Activated CD8-positive, alpha-beta T cell treated with anti-CD3 and anti-CD28 coated beads, Interleukin-2, amount 10 ng/mL, durations not matched to agents 7 days and 5 days (primary cell): ENCODE measurements around the gene IGFN1. TPM values are rescaled to one million over a fixed set of nuclear protein-coding genes. Genes with fewer than 3 reads are reported as not detected.

Experiments
- ATAC-seq: fragments of 150-1000 bp; cut with Tn5 transposase; one replicate; pipeline ENCODE4 v1.10.0; 2021; ENCODE audit warnings: moderate library complexity
- CTCF ChIA-PET: fragments of 350-600 bp; sonication (Branson Sonifier 250); formaldehyde crosslinking; loops from one replicate; lab custom pipeline; 2021; ENCODE audit warnings: antibody characterized with exemption; lab: Charles Lee
- POLR2A ChIA-PET: fragments of 350-600 bp; sonication (Branson Sonifier 250); formaldehyde crosslinking; loops from one replicate; lab custom pipeline; 2021; ENCODE audit warnings: antibody characterized with exemption; lab: Charles Lee
- DNase-seq: peaks from one replicate; pipeline ENCODE4 v3.0.0-alpha.2; 2020
- H3K27ac Mint-ChIP-seq: one replicate; pipeline ENCODE4 v1.8.0; 2021; ENCODE audit warnings: mild to moderate bottlenecking, mixed read lengths
- H3K27me3 Mint-ChIP-seq: one replicate; pipeline ENCODE4 v1.8.0; 2021; ENCODE audit warnings: low read depth, mixed read lengths
- H3K36me3 Mint-ChIP-seq: one replicate; pipeline ENCODE4 v1.8.0; 2021; ENCODE audit warnings: low read depth, mixed read lengths
- H3K4me1 Mint-ChIP-seq: one replicate; pipeline ENCODE4 v1.8.0; 2021; ENCODE audit warnings: low read depth, mixed read lengths
- H3K4me3 Mint-ChIP-seq: one replicate; pipeline ENCODE4 v1.8.0; 2021; ENCODE audit warnings: mild to moderate bottlenecking, mixed read lengths
- H3K9me3 Mint-ChIP-seq: one replicate; pipeline ENCODE4 v1.8.0; 2022; ENCODE audit warnings: mixed read lengths; ENCODE audit not compliant: insufficient read depth
- total RNA-seq, 2 experiments: library from RNA; stranded (reverse); gene quantifications; one replicate each; pipeline ENCODE4 v1.2.3, GENCODE V29; 2021

Gene IGFN1
- total RNA-seq, 2 experiments from 2014 or later = not detected

DNA sequence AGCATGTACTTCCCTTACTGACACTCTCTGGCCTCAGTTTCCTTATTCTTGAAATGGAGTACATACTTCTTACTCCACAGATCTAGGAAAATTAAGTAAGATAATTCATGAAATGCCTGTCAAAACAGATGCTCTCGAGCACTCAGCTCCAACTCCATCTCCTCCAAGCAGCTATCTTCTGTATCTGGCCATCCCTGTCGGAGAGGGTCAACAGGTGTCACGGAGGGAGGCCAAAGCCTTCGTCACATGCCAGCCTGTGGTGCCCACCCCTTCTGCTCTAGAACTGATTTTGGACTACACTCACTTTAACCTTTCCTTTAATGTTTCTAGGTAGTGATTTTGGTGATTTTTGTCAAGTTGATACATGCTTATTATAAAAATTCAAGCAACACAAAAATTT lies 73.9 kb downstream of the IGFN1 start:
- ChIA-PET CTCF (interaction anchor here (1.2 to 1.3 kb wide), 2 partner anchors 10 to 121 kb away, joined by 4 read pairs; no protein-coding TSS in a partner anchor), POLR2A (no interaction called here)
- H3K27ac Mint-ChIP-seq = no peak overlapping the region
- H3K4me3 Mint-ChIP-seq = no peak overlapping the region
- no peaks in the 10 kb centered on the region for H3K9me3 Mint-ChIP-seq
- H3K36me3 Mint-ChIP-seq = no peaks in the 10 kb centered on the region
- DNase-seq = peak; percentile 7
- H3K4me1 Mint-ChIP-seq = peaks cover 2% of the 10 kb centered on the region
- ATAC-seq = no peak
- peaks cover 21% of the 10 kb centered on the region for H3K27me3 Mint-ChIP-seq

DNA sequence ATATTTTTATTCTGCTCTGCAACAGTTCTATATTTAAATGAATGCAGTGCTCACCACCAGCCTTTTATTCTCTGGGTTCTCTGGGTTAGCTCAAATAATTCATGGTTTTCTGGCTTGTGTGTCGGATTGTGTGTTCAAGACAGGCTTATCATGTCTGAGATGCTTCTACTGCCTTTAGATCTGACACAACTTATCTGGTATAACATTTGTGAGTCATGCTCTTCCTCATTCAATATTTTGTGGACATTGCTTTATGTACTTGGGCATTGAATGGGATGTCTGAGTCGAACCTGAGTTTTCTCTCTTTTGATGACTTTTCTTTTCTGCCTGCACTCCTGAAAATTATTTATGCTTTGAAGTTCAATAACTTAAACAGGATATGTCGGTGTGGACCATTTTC lies 75.1 kb downstream of the IGFN1 start:
- H3K4me3 Mint-ChIP-seq = no peak overlapping the region
- DNase-seq (no peak), ATAC-seq (no peak)
- H3K27me3 Mint-ChIP-seq = peaks cover 18% of the 10 kb centered on the region
- no peaks in the 10 kb centered on the region for H3K9me3 Mint-ChIP-seq
- H3K36me3 Mint-ChIP-seq = no peaks in the 10 kb centered on the region
- H3K27ac Mint-ChIP-seq = no peak overlapping the region
- H3K4me1 Mint-ChIP-seq = no peaks in the 10 kb centered on the region
- POLR2A ChIA-PET = no interaction called here
- CTCF ChIA-PET = interaction anchor here (0.7 to 1.3 kb wide), 2 partner anchors 11 to 12 kb away, joined by 3 to 4 read pairs; no protein-coding TSS in a partner anchor

DNA sequence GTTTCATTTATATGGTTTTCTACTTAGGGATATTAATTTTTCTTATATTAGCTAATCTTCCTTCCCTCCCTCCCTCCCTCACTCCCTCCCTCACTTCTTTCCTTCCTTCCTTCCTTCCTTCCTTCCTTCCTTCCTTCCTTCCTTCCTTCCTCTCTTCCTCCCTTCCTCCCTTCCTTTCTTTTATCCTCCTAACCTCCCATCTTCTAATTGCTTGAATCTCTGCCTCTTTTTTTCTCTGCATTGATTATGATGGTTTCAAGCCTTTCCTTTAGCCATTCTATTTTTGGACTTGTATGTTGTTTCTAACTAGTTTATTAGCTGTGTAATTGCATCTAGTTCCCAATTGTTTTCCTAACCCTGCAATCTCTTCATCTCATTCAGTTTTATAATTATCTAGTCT lies 75.7 kb downstream of the IGFN1 start:
- POLR2A ChIA-PET = no interaction called here
- CTCF ChIA-PET = interaction anchor here (0.6 to 0.7 kb wide), 3 partner anchors 11 to 42 kb away, joined by 3 to 5 read pairs (median 3); no protein-coding TSS in a partner anchor
- DNase-seq (no peak), ATAC-seq (no peak)
- peaks cover 18% of the 10 kb centered on the region for H3K27me3 Mint-ChIP-seq
- no peak overlapping the region for H3K4me3 Mint-ChIP-seq
- no peaks in the 10 kb centered on the region for H3K36me3 Mint-ChIP-seq
- no peak overlapping the region for H3K27ac Mint-ChIP-seq
- H3K9me3 Mint-ChIP-seq = no peaks in the 10 kb centered on the region
- no peaks in the 10 kb centered on the region for H3K4me1 Mint-ChIP-seq

DNA sequence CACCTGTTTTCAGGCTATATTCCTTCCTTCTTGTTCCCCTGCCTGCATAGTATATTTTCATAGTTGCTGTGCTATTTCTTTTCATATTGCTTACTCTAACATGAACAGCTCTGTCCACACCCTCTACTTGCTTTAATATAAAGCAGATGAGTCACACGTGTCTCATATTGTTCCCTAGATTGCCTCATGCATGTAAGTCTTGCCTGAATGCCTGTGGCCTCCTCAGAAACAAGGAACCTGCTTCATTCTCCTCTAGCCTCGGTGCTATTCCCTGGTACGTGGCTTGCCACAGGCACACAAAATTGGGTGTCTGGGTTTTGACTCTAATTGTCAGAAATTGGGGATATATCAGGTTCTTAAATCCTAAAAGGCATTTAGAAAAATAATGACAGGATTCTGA lies 76.2 kb downstream of the IGFN1 start:
- Mint-ChIP-seq H3K4me3 (no peak overlapping the region), H3K27ac (no peak overlapping the region), H3K27me3 (peaks cover 18% of the 10 kb centered on the region), H3K4me1 (no peaks in the 10 kb centered on the region), H3K9me3 (no peaks in the 10 kb centered on the region), H3K36me3 (no peaks in the 10 kb centered on the region)
- no peak for DNase-seq
- POLR2A ChIA-PET = no interaction called here
- no peak for ATAC-seq
- CTCF ChIA-PET = interaction anchor here (0.6 to 0.7 kb wide), 2 partner anchors 16 to 42 kb away, joined by 3 to 5 read pairs; no protein-coding TSS in a partner anchor

DNA sequence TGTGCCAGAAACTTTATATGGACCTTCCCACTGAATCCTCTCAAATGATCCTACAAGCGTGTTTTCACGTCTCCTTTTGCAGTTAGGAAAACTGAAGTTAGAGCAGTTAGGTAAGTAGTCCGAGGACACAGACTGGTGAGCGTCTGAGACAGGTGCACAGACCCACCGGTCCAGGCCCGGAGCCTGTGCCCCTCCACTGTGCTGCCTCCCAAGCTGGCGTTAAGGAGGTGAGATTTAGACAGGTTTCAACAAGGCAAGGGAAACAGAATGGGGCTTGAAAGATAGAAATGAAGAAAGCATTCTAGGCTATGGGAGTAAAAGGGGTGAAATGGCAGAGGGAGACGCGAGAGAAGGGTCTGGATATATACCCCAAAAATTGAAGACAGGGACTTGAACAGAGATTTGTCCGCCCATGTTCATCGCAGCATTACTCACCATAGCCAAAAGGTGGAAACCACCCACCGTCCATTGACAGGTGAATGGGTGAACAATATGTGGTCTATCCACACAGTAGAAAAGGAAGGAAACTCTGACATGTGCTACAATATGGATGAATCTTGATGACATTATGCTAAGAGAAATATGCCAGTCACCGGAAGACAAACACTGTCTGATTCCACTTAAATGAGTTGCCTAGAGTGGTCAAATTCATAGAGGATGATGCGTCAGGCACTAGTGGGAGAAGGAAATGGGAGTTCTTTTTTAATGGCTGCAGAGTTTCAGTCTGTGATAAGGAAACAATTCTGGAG lies 77.0 kb downstream of the IGFN1 start:
- Mint-ChIP-seq H3K9me3 (no peaks in the 10 kb centered on the region), H3K36me3 (no peaks in the 10 kb centered on the region), H3K27me3 (peaks cover 18% of the 10 kb centered on the region), H3K4me3 (no peak overlapping the region), H3K27ac (no peak overlapping the region), H3K4me1 (no peaks in the 10 kb centered on the region)
- POLR2A ChIA-PET = no interaction called here
- CTCF ChIA-PET = no interaction called here
- DNase-seq (no peak), ATAC-seq (no peak)

DNA sequence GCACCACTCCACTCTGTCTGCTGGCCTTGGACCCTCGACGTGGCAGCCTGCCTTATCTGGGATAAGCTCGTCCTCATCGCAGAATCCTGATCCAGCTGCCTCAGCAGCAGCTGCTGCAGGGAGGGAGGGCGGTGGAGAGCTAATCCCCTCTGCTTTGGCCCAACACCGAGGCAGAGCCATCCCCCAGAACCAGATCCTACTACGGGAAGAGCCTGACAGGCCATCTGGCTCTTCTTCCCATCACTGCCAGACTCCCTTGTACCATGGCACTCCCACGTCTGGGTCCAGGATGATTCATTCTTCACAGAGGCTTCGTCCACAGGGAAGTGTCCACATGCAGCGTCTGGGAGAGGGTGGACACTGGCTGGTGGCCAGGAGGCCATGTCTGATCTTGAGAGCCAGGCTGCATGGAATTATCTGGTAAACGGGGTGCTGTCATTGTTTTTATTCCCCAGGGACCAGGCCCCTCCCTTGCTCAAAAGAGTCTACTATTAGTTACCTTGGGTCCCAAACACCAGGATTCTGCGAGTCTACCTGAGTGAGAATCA lies 78.1 kb downstream of the IGFN1 start:
- H3K4me3 Mint-ChIP-seq = no peak overlapping the region
- H3K27ac Mint-ChIP-seq = no peak overlapping the region
- no peaks in the 10 kb centered on the region for H3K9me3 Mint-ChIP-seq
- ATAC-seq (no peak), DNase-seq (no peak)
- H3K27me3 Mint-ChIP-seq = peaks cover 18% of the 10 kb centered on the region
- no peaks in the 10 kb centered on the region for H3K36me3 Mint-ChIP-seq
- no peaks in the 10 kb centered on the region for H3K4me1 Mint-ChIP-seq
- POLR2A ChIA-PET = no interaction called here
- CTCF ChIA-PET = no interaction called here

DNA sequence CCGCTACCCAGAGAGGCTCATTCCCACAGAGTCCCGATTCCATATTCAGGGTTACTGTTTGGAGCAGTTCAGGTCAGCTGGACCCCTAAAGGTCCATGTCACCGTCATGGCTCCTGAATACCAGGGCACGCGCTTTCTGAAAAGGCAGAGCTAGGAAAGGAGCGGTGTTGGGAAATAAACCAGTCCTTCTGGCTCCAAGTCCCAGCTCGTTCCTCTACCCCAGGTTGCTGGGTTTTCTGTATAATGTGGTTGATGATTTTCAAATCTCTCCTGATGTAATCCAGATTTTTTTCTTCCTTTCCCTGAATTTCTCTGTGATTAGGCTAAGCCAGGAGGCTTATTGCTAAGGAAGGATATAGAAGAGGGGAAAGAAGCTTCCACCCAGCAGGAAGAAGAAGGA lies 78.7 kb downstream of the IGFN1 start:
- peaks cover 17% of the 10 kb centered on the region for H3K27me3 Mint-ChIP-seq
- no peaks in the 10 kb centered on the region for H3K9me3 Mint-ChIP-seq
- H3K36me3 Mint-ChIP-seq = no peaks in the 10 kb centered on the region
- ChIA-PET POLR2A (no interaction called here), CTCF (no interaction called here)
- no peaks in the 10 kb centered on the region for H3K4me1 Mint-ChIP-seq
- ATAC-seq (no peak), DNase-seq (no peak)
- H3K27ac Mint-ChIP-seq = no peak overlapping the region
- H3K4me3 Mint-ChIP-seq = no peak overlapping the region

DNA sequence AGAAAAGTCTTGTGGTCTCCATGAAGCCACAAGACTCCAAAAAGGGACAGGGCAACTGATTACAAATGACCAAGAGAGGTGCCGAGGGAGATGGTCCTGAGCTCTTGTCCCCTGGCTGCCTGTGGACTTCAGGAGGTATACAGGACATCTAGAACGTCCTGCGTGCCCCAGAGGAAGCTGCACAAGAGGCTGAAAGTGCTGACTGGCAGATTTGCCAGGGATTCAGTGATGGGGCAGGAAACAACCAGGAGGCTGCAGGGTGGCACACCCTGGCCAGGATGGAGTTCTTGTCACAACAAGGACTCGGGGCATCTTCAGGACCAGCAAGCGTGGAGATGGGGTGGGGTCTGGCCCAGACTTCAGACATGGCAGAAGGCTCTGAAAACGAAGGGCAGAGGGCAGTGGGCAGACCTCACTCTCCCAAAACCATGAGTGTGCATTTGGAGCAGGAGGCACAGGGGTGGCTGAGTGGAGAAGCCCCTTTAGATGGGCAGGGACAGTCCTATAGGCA lies 79.3 kb downstream of the IGFN1 start:
- Mint-ChIP-seq H3K27ac (no peak overlapping the region), H3K4me1 (no peaks in the 10 kb centered on the region), H3K4me3 (no peak overlapping the region), H3K27me3 (peaks cover 12% of the 10 kb centered on the region), H3K36me3 (no peaks in the 10 kb centered on the region), H3K9me3 (no peaks in the 10 kb centered on the region)
- POLR2A ChIA-PET = no interaction called here
- DNase-seq (no peak), ATAC-seq (no peak)
- CTCF ChIA-PET = no interaction called here

DNA sequence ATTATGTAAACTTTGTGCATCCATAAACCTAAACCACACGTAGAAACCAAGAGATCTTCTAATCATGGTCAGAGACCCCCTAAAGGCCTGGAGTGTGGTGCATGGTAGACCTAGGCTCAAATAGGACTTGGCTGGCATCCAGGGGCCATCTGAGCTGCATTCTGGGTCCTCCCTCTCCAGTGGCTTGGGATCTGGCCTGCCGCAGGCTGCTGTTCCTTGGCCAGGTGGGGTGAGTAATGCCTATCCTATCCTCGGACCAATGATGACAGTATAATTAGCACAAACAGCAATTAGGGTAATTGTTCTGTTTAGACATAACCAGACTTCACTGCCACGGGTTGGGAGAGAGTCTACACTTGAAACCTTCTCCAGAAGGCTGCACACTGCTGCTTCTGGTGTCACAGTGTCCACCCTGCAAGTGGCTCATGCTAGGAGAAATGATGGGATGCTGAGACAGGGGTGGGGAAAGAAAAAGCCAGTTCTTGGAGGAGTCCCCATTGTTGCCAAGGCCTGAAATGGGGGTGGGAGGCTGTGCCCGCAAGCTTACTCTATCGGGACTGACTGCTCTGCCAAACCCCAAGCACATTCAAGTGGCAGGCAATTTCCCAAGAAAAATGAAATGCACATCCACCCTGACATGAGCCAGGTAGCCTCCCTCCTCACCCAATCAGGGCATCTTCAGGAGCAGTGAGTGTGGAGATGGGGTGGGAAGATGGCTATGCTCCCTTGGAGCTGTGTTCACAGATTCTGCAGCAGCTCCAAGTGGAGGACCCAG lies 80.2 kb downstream of the IGFN1 start:
- CTCF ChIA-PET = interaction anchor here (1.2 kb wide), 1 partner anchor 75 kb away, joined by 3 read pairs; no protein-coding TSS in a partner anchor
- Mint-ChIP-seq H3K4me3 (no peak overlapping the region), H3K9me3 (no peaks in the 10 kb centered on the region), H3K36me3 (no peaks in the 10 kb centered on the region), H3K27me3 (peaks cover 9% of the 10 kb centered on the region), H3K27ac (no peak overlapping the region), H3K4me1 (no peaks in the 10 kb centered on the region)
- ATAC-seq (no peak), DNase-seq (no peak)
- POLR2A ChIA-PET = no interaction called here

DNA sequence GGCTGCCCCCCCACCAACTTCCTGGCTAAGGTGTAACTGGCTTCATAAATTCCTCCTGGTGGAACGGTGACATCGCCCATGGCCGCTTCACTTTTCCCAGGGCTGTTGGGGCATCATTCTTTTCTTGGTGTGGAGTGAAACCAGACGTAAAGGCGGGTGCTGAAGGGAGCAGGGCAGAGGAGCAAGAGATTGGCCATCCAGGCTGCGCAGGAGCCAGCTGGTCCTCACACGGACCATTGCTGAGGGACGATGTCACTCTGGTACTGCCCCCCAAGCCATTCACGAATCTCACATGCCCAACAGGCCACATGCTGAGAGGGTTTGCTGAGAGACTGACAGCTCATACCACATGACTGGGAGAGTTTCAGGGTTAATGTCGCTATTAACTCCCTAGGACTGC lies 82.2 kb downstream of the IGFN1 start:
- DNase-seq = no peak
- Mint-ChIP-seq H3K36me3 (no peaks in the 10 kb centered on the region), H3K4me1 (no peaks in the 10 kb centered on the region), H3K27ac (no peak overlapping the region), H3K27me3 (no peaks in the 10 kb centered on the region), H3K9me3 (no peaks in the 10 kb centered on the region), H3K4me3 (no peak overlapping the region)
- ChIA-PET CTCF (no interaction called here), POLR2A (interaction anchor here (0.7 kb wide), 1 partner anchor 1302 kb away, joined by 3 read pairs; no protein-coding TSS in a partner anchor)
- no peak for ATAC-seq

DNA sequence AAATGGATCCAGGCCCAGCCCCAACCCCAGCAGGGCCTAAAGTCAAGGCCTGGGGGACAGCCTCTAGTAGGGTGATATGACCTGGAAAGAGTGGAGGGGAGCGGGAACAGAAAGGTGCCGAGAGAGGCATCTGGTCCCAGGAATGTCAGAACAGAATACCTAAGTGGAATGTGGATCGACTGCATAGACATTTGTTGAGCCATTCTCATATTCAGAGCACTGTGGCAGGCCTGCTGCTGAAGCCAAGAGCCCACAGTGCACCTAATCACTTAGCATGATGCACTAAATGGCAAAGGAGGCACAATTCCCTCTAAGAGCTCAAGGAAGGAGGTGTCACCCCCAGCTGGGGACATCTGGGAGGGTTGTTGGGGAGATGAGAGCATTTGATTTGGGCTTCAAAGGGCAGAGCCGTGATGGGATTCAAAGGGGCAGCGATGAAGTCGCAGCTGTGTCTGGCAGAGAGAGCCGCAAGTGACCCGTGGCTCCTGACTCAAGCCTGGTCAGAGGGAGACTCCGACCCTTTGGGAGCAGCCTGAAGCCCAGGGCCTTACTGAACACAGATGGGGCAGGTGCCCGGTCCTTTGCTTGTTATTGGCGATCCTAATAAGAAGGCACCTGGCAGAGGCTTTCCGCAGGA lies 84.1 kb downstream of the IGFN1 start:
- CTCF ChIA-PET = no interaction called here
- no peaks in the 10 kb centered on the region for H3K36me3 Mint-ChIP-seq
- H3K9me3 Mint-ChIP-seq = no peaks in the 10 kb centered on the region
- POLR2A ChIA-PET = no interaction called here
- peaks cover 1% of the 10 kb centered on the region for H3K27me3 Mint-ChIP-seq
- no peak overlapping the region for H3K27ac Mint-ChIP-seq
- ATAC-seq (no peak), DNase-seq (no peak)
- H3K4me3 Mint-ChIP-seq = no peak overlapping the region
- H3K4me1 Mint-ChIP-seq = no peaks in the 10 kb centered on the region
